Panc1 (cell line): ENCODE measurements around the gene OR1I1. TPM values are rescaled to one million over a fixed set of nuclear protein-coding genes. Genes with fewer than 3 reads are reported as not detected.
"Not testable (repeated sequence)": the region's sequence is repeated elsewhere in the genome, so short reads cannot be mapped to it uniquely, and the experiment has no call there.

Experiments used
- ATAC-seq: fragments of 200-7000 bp; cut with Tn5 transposase; 2 replicates; pipeline ENCODE4 v1.9.1; 2020; ENCODE audit warnings: mild to moderate bottlenecking, moderate library complexity
- BruUV-seq: library from RNA; stranded (reverse); fragments of 400-500 nt; replicated peaks from 2 replicates; lab custom pipeline; 2021; lab: Mats Ljungman, UMichigan
- CTCF ChIA-PET: fragments of 300-600 bp; sonication (Branson Sonifier 250); formaldehyde crosslinking; loops from one replicate; lab custom pipeline; 2022; ENCODE audit warnings: antibody characterized with exemption; lab: Charles Lee
- POLR2A ChIA-PET: fragments of 300-600 bp; sonication (Branson Sonifier 250); formaldehyde crosslinking; loops from one replicate; lab custom pipeline; 2022; ENCODE audit warnings: antibody characterized with exemption; lab: Charles Lee
- DNase-seq: peaks from one replicate; pipeline ENCODE4 v3.0.0-alpha.2; 2010; ENCODE audit warnings: low read depth, low spot score
- H3K27ac ChIP-seq: 2 replicates; pipeline ENCODE4 v1.5.1; 2011; ENCODE audit warnings: mild to moderate bottlenecking, low read length, inconsistent platforms
- H3K27me3 ChIP-seq: fragments of 200-500 bp; sonication (Bioruptor generic); 2 replicates; pipeline ENCODE4 v1.6.0; 2014; ENCODE audit warnings: low read length, inconsistent platforms; ENCODE audit not compliant: control insufficient read depth, insufficient read depth
- H3K36me3 ChIP-seq: fragments of 200-500 bp; sonication (Bioruptor generic); 2 replicates; pipeline ENCODE4 v1.5.1; 2014; ENCODE audit warnings: inconsistent platforms, mild to moderate bottlenecking, low read length, moderate library complexity; ENCODE audit not compliant: control insufficient read depth, insufficient read depth
- H3K4me1 ChIP-seq: 2 replicates; pipeline ENCODE4 v1.5.1; 2011; ENCODE audit warnings: inconsistent platforms, mild to moderate bottlenecking, low read length, moderate library complexity; ENCODE audit not compliant: control insufficient read depth, insufficient read depth
- H3K4me3 ChIP-seq, 2 experiments: 2 replicates each; pipeline ENCODE4 v1.5.1; 2011 to 2012; ENCODE audit warnings: low read depth in 2 of 2, low read length in 2 of 2, mild to moderate bottlenecking in 2 of 2, inconsistent platforms in 1 of 2, moderate library complexity in 1 of 2
- H3K9me3 ChIP-seq: fragments of 200-500 bp; sonication (Bioruptor generic); 2 replicates; pipeline ENCODE4 v1.5.1; 2014; ENCODE audit warnings: low read depth, mild to moderate bottlenecking, inconsistent platforms, low read length, moderate library complexity; ENCODE audit not compliant: control insufficient read depth, insufficient read depth
- POLR2AphosphoS5 ChIP-seq: IDR thresholded peaks from 2 replicates; pipeline ENCODE4 v1.6.1; 2012; ENCODE audit warnings: mild to moderate bottlenecking, low read depth, low read length, moderate library complexity
- SIN3A ChIP-seq: IDR thresholded peaks from 2 replicates; pipeline ENCODE4 v1.6.1; 2012; ENCODE audit warnings: low read depth, mild to moderate bottlenecking, low read length, moderate library complexity, borderline replicate concordance; ENCODE audit not compliant: insufficient read depth
- TCF7L2 ChIP-seq: IDR thresholded peaks from 2 replicates; pipeline ENCODE4 v1.6.1; 2011; ENCODE audit warnings: mild to moderate bottlenecking, low read depth, low read length, inconsistent platforms
- in situ Hi-C: cut with HindIII; loops from 2 replicates; pipeline ENCODE4 v1.10.0; 2016; ENCODE audit warnings: low sequenced_read_pairs, low pct_unique_long_range_greater_than_20kb
- intact Hi-C: fragments of 100-400 bp; cut with micrococcal nuclease; formaldehyde crosslinking; loops from one replicate; pipeline ENCODE4 v1.10.0; 2022; ENCODE audit not compliant: unreplicated experiment
- total RNA-seq: library from RNA; stranded (reverse); gene quantifications from one replicate; pipeline ENCODE4 v1.2.1, GENCODE V29; 2021; ENCODE audit not compliant: unreplicated experiment
- TF ChIP-seq, protein P1 (sequence below): fragments of 450-650 bp; IDR thresholded peaks from 2 replicates; pipeline ENCODE4 v1.5.1; 2017; ENCODE audit warnings: mild to moderate bottlenecking
- TF ChIP-seq, protein P2 (sequence below), 2 experiments: IDR thresholded peaks; 2 replicates each; pipeline ENCODE4 v1.6.1; 2011 to 2012; ENCODE audit warnings: low read depth in 2 of 2, control low read depth in 1 of 2, low read length in 1 of 2, mild to moderate bottlenecking in 1 of 2, moderate library complexity in 1 of 2; ENCODE audit not compliant: insufficient read depth in 1 of 2

OR1I1 gene
- total RNA-seq, 1 experiment from 2014 or later = not detected

DNA sequence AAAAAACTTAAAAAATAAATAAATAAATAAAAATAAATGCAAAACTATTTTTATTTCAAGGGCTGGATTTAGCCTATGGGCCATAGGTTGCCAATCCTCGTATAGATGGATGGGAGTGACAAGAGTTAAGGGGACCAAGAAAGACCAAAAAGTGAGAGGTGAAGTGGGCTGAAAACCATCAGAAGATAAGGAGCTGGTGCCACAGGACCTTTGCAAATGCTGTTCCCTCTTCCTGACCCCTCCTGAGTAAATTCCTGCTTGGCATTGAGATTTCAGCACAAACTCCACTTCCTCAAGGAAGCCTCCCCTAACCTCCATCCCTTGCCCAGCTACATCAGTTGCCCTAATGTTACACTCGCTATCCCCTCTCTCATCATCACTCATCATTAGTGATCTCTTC is 11.0 kb downstream of the OR1I1 start:
- DNase-seq (no peak), ATAC-seq (no peak)
- intact Hi-C loops = no loop called here
- in situ Hi-C loops = no loop called here
- ChIA-PET CTCF (interaction anchor here (1.1 kb wide), 2 partner anchors 13 to 57 kb away, joined by 3 read pairs; no protein-coding TSS in a partner anchor), POLR2A (no interaction called here)
- Histone ChIP-seq H3K9me3 (no peaks in the 10 kb centered on the region), H3K36me3 (no peaks in the 10 kb centered on the region), H3K27ac (no peak overlapping the region), H3K27me3 (no peaks in the 10 kb centered on the region), H3K4me1 (no peaks in the 10 kb centered on the region), H3K4me3 (no peak overlapping the region)
- no TSS peak for BruUV-seq
- TF ChIP-seq, protein P1, sequence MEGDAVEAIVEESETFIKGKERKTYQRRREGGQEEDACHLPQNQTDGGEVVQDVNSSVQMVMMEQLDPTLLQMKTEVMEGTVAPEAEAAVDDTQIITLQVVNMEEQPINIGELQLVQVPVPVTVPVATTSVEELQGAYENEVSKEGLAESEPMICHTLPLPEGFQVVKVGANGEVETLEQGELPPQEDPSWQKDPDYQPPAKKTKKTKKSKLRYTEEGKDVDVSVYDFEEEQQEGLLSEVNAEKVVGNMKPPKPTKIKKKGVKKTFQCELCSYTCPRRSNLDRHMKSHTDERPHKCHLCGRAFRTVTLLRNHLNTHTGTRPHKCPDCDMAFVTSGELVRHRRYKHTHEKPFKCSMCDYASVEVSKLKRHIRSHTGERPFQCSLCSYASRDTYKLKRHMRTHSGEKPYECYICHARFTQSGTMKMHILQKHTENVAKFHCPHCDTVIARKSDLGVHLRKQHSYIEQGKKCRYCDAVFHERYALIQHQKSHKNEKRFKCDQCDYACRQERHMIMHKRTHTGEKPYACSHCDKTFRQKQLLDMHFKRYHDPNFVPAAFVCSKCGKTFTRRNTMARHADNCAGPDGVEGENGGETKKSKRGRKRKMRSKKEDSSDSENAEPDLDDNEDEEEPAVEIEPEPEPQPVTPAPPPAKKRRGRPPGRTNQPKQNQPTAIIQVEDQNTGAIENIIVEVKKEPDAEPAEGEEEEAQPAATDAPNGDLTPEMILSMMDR = no peak
- TF ChIP-seq, protein P2, sequence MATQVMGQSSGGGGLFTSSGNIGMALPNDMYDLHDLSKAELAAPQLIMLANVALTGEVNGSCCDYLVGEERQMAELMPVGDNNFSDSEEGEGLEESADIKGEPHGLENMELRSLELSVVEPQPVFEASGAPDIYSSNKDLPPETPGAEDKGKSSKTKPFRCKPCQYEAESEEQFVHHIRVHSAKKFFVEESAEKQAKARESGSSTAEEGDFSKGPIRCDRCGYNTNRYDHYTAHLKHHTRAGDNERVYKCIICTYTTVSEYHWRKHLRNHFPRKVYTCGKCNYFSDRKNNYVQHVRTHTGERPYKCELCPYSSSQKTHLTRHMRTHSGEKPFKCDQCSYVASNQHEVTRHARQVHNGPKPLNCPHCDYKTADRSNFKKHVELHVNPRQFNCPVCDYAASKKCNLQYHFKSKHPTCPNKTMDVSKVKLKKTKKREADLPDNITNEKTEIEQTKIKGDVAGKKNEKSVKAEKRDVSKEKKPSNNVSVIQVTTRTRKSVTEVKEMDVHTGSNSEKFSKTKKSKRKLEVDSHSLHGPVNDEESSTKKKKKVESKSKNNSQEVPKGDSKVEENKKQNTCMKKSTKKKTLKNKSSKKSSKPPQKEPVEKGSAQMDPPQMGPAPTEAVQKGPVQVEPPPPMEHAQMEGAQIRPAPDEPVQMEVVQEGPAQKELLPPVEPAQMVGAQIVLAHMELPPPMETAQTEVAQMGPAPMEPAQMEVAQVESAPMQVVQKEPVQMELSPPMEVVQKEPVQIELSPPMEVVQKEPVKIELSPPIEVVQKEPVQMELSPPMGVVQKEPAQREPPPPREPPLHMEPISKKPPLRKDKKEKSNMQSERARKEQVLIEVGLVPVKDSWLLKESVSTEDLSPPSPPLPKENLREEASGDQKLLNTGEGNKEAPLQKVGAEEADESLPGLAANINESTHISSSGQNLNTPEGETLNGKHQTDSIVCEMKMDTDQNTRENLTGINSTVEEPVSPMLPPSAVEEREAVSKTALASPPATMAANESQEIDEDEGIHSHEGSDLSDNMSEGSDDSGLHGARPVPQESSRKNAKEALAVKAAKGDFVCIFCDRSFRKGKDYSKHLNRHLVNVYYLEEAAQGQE (IDR thresholded peaks at IDR 0.05; ENCODE audit: insufficient read depth in 1 of 2, low read depth in 2 of 2, low read length in 1 of 2) = no peak
- no peak for TF ChIP-seq POLR2AphosphoS5
- no peak for TF ChIP-seq TCF7L2
- no peak for TF ChIP-seq SIN3A

DNA sequence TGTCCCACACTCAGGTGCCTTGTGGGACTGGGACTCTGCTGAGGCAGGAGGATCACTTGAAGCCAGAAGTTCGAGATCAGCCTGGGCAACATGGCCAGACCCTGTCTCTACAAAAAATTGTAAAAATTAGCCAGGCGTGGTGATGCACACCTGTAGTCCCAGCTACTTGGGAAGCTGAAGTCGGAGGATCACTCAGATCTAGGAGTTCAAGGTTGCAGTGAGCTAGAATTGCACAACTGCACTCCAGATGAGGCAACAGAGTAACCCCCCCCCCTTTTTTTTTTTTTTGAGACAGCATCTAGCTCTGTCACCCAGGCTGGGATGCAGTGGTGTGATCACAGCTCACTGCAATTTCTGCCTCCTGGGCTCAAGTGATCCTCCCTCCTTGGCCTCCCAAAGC is 14.2 kb downstream of the OR1I1 start:
- CTCF ChIA-PET = interaction anchor here (0.6 kb wide), 1 partner anchor 53 kb away, joined by 11 read pairs; no protein-coding TSS in a partner anchor
- intact Hi-C loops = no loop called here
- Histone ChIP-seq H3K4me3 (no peak overlapping the region), H3K9me3 (no peaks in the 10 kb centered on the region), H3K36me3 (no peaks in the 10 kb centered on the region), H3K27me3 (no peaks in the 10 kb centered on the region), H3K4me1 (no peaks in the 10 kb centered on the region), H3K27ac (no peak overlapping the region)
- no peak for DNase-seq
- TF ChIP-seq SIN3A (no peak), POLR2AphosphoS5 (no peak), TCF7L2 (no peak)
- TF ChIP-seq, protein P1 = no peak
- TF ChIP-seq, protein P2 (IDR thresholded peaks at IDR 0.05; ENCODE audit: insufficient read depth in 1 of 2, low read depth in 2 of 2, low read length in 1 of 2) = no peak
- POLR2A ChIA-PET = no interaction called here
- ATAC-seq = no peak
- in situ Hi-C loops = no loop called here
- BruUV-seq = no TSS peak

DNA sequence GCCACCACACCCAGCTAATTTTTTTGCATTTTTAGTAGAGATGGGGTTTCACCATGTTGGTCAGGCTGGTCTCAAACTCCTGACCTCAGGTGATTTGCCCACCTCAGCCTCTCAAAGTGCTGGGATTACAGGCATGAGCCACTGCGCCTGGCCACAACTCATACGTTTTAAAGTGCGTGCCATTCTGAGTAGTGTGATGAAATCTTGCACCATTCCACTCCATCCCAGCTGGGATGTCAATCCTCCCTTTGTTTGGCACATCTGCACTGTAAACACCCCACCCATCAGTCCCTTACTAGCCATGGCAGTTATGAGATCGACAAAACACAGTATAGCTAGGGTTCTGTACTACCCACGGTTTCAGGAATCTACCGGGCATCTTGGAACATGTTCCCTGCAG is 16.0 kb downstream of the OR1I1 start:
- H3K4me1 ChIP-seq, CTCF ChIA-PET, intact Hi-C loops, POLR2A ChIA-PET, H3K36me3 ChIP-seq, H3K4me3 ChIP-seq, in situ Hi-C loops, H3K9me3 ChIP-seq, H3K27me3 ChIP-seq, BruUV-seq, H3K27ac ChIP-seq, ATAC-seq, DNase-seq: not testable (repeated sequence)
